ENCODE data around the gene TPP2.

The TPP2 gene

DNA sequence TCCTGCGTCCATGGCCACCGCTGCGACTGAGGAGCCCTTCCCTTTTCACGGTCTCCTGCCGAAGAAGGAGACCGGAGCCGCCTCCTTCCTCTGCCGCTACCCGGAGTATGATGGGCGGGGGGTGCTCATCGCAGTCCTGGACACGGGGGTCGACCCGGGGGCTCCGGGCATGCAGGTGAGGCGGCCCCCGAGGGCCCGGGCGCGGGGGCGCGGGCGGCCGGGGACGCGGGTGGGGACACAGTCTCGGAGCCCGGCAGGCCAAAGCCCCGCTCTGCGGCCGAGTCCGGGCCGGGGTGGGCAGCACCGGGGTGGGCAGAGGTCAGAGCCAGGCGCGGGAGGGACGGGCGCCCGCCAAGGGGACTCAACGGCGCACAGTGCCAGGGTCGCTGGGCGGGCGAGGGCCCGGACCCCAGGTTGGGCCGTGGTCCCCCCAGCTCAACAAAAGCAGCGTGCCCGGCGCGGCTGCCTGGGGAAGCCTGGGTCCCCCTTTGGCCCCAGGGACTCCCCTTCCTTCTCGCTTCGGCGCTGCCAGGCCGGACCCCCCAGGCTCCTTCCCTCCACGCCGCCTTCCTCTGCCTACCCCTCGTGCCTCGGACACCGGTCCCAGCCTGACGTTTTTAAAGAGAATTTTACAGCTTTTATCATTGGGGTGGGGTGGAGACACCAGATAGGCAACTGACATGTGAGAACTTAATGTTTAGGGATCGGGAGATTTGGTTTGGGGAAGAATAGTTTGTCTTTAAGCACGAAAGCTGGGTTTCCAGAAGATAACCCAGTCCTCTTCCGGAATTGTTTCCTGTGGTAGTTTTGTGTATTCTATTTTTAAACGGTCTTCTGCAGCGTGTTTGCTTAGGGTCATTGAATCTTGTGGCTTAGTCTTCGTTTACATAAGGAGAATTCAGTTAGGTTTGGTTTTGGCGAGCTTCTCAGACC, 509 bp downstream of the TPP2 start:
- DNase-seq, result peak; percentile 4

DNA sequence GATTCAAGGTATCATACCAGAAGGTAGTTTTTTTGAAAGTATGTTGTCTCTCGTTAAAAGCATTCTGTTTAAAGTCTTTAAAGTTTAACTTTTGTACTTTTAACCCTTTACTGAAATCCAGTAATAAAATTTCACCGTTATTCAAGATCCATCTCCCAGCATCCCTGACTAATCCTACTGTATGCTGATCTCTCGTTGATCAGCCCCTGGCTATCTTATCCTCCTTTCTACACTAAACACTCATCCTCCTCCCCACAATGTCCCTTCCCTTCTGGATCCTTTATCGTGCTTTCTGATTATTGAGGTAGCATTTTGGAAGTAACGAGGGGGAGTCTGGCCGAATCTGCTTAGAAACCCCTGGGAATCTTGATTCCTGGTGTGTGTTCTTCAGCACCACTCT, 1.3 kb downstream of the TPP2 start:
- no peak for DNase-seq

DNA sequence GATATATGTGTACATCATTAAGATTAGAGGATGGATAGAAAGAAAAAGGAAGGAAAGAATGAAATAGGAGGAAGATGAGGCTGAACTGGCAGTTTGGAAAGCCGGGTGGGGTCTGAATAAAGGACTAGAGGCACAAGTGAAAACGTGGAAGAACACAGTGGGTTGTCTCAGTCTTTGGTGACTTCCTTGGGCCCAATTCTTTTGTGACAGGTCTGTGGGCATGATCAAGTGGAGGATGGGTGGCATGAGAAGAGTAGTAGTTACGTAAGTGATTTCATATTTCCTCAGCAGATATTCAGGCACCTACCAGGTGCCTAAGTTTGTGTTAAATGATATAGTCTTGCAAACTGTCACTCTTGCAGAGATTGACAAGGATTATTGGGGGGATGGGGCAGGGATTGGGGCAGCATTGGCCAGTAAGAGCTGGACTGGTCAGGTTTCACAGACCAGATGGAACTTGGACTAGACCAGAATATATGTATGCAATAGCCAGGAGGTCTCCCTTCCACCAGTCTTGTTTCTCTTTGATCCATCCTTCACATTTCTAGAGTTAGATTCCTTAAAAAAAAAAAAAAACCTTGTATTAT, 2.7 kb downstream of the TPP2 start:
- DNase-seq, result no peak

DNA sequence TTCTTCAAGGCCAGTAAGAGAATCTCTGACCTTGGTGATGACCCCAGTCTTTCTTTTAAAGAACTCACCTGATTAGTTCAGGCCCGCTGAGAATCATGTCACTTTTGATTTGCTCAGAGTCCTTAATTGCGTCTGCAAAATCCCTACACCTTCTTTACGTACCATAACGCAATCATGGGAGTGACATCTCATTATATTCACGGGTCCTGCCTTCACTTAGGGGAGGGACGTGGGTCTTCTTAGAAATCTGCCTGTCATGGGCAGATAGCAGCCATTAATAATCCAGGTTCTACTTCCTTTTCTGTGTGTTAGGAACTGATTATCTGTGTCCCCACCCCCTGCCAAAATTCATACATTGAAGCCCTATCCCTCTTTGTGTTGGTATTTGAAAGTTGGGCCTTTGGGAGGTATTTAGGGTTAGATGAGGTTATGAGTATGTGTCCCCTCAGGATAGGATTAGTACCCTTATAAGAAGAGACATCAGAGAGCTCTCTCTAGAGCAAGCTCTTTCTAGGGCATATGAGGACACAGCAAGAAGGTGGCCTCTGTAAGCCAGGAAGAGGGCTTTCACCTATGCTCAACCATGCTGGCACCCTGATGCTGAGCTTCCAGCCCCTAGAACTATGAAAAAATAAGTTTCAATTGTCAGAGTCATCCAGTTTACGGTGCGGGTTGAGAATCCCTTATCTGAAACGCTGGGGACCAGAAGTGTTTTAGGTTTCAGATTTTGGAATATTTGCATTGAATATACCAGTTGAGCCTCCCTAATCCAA, 9.9 kb downstream of the TPP2 start:
- DNase-seq, result no peak

DNA sequence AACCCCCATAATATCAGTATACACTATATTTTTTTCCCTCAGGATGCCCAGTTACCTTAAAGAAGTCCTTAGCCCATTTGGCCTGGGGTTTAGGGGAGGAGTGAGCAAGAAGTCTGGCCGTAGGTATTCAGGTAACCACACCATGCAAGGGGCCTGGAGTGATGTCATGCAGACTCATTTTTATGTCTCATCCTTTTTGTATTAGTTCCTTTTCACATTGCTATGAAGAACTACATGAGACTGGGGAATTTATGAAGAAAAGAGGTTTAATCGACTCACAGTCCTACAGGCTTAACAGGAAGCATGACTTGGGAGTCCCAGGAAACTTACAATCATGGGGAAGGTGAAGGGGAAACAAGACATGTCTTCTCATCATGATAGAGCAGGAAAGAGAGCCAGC, 12.2 kb downstream of the TPP2 start:
- DNase-seq, result no peak

DNA sequence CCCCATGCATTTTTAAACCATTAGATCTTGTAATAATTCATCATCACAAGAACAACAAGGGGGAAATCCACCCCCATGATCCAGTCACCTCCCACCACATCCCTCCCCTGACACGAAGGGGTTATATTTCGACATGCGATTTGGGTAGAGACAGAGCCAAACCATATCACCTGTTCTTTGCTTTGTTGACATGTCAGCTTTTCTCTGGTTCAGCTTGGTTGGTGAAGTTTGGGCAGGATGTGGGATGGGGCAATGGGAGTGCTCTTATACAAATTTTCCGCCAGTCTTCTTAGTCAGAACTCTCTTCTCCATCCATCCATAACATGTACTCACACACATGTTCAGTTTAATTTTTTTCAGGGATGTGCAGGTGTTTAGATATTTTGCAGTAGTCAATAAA, 12.9 kb downstream of the TPP2 start:
- DNase-seq, result no peak

DNA sequence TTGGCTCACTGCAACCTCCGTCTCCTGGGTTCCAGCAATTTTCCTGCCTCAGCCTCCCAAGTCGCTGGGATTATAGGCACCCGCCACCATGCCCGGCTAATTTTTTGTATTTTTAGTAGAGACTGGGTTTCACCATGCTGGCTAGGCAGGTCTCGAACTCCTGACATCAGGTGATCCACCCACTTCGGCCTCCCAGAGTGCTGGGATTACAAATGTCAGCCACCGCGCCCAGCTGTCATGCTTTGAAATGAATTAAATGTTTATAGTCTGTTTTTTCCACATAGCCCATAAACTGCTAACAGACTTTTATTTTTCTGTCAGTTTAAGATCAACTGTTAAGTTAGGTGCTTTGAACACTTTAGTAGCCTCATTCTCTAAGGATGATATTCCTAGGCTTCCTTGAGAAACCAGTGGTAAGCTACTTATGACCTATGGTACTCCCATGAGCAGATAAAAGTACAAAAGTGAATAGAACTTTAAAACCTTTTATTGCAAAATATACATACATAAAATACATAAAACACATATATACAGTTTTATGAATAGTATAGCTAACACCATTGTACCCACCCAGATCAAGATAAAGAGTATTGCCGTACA, 13.6 kb downstream of the TPP2 start:
- no peak for DNase-seq

DNA sequence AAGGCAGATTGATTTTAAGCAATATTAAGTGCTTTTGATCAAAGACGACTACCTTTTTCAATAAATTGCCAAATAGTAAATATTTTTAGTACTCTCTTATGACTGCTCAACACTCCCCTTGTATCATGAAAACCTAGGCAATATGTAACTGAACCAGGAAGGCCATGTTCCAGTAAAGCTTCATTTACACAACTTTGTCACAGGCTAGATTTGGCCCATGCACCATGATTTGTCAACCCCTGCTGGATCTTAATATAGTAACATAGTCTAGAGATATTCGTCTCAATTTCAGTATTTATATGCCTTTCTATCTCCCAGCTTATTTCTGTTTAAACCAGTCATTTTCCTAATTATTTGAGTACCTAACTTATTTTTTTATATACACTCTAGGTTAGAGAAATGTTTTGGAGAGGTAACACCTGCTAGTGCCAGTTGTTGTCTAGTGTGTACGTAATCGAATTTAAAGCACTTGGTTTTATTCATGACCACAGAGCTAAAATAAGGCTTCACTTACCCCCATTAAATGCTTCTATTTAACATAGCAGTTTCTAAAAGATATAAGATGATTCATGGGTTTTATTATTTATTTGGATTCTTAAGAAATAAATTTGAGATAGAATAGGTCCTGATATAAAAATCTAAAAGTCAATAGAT, 21.0 kb downstream of the TPP2 start:
- no peak for DNase-seq

DNA sequence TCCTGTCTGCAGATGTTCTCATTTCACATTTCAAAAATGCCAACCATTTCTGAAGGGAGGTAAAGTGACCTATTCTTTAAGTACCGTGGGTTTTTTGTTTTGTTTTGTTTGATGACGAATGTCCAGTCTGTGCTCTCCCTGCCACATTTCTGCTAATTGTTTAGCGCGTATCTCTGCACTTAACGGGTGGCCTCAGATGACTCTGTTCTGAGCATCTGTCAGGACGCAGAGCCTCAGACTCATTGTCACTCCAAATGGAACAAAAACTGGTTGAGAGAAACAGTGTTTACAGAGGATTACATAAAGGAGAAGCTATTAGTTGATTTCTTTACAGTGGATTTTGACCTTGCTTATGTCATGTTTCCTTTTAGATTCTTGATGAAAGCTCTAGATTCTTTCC, 23.7 kb downstream of the TPP2 start:
- DNase-seq, result no peak

DNA sequence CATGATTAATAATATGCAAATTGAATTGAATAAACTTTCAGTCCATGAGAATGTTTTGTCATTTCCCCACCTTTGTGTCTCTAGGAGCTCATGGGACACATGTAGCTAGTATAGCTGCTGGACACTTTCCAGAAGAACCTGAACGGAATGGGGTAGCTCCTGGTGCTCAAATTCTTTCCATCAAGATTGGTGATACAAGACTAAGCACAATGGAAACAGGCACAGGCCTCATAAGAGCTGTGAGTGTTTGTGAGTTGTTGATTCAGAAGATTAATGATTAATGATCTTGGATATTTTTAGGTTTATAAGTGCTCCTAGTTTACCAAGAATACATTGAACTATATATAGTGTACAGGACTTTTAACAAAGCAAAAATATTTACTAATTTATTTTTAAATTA, 30.1 kb downstream of the TPP2 start:
- DNase-seq, result no peak

DNA sequence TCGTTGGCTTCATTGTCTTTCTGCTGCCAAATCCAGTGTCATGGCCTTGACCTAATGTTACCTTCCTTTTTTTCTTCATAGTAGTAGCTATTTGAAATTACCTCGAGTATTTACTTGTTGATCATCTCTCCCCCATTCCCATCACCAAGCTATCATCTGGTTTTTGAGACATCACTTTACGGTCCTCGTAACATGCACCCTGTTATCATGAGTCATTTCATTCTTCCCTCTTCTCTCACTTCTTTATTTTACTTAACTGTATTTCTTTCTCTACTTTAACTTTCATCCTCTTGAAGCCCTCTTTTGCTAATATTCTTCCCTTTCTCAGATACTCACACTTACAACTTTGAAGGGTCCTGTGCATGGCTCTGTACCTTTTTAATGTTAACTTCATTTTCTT, 31.8 kb downstream of the TPP2 start:
- DNase-seq, result no peak

DNA sequence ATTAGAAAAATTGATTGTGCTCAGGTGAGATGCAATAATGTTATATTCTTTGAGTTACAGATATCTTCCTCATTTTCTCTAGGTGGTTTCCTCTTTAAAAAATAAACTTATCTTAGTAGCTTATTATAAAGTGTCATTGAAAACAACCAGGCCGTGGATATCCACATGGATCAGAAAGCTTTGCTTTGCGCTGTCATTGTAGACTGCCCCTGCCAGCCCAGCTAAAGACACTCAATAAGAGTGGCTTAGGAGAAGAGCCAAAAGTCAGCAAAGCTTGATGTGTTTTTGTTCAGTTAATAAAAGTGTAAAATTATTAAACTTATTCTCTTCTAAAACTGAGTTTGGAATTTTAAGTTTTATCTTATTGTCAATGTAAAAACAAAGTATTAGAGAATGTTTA, 34.4 kb downstream of the TPP2 start:
- DNase-seq, result no peak

DNA sequence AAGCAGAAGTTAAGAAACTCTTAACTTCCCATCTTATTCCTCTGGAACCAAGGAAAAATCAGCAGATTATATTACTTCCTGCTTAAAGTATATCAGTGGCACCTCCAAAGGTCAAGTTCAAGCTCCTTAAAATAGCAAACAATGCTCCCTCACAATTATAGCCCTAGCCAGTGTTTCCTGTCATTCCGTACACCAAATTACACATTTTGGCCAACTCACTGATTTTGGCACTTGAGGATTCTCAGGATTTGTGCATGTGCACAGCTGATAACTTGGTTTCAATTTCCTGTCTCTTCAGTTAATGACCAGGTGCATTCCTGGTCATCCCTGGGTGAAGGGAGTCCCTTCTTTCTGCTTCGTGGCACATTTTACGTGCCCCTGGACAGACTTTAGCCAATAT, 42.0 kb downstream of the TPP2 start:
- no peak for DNase-seq

DNA sequence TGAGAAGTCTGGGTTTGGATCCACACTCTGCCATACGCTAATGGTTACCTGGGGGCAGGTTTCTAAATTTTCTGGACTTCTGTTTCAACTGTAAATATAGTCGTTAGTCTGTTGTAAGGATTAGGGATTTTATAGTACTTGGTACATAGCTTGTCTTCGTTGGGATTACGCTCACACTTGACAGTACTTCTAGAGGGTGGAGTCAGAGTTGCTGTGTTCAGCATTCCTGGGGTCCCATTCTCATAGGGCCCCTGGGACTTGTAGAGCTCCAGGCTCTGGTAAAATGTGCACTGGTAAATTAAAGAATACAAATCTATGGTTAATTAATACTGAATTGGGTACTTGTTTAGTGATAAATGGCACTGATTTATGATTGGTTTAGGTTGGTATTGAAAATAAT, 45.2 kb downstream of the TPP2 start:
- no peak for DNase-seq

DNA sequence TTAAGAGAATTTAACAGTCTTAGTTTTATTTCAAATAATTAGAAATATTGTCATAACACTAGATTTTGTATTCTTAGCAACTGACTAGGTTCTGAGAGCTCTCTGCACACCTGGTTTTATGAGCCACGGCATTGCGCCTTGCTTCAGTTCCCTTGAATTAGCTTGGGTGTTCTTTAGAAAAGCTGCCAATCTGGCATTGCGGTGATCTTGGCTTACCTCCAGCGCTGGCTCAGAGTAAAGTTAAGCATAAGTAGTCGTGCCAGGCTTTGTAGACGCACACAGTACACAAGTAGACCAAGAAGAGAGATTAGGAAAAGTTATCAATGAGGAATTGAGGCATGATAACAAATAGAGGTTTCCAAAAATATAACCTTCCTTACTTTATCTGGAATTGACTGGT, 45.7 kb downstream of the TPP2 start:
- no peak for DNase-seq

DNA sequence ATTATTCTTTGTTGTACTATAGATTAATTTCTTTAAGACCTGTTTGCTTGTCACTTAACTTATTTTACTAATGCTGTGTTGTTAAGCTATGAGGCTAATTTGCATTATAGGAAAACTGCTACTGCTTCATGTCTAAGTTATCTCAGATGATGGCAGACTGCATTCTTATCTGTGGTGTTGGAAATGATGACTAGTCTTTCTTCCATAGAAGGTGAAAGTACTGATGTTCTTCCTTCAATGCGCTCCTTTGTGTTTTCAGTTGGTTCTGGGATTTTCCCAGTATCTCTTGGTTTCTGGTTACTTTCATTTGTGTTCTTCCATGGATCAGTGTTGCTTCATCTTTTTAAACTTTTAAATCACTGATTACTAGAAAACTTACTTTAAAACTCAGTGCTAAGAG, 46.9 kb downstream of the TPP2 start:
- DNase-seq, result no peak

DNA sequence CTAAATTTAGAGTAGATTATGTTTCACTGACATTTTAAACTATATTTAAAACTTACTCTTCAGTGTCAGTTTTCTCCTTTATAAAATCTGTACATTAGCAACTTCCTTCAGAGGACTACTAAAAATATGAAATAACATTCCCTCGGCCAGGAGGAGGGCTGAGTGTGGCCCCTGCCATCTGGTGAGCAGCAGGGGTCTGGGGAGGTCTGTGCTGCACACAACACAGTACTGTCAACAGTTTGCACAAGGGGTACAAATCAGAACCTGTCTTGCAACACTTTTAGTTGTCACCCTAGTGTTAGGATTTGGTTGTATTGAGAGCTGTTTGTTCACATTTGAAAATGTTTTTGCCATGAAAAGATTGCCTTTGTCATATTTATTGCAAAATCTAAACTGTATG, 48.9 kb downstream of the TPP2 start:
- no peak for DNase-seq

DNA sequence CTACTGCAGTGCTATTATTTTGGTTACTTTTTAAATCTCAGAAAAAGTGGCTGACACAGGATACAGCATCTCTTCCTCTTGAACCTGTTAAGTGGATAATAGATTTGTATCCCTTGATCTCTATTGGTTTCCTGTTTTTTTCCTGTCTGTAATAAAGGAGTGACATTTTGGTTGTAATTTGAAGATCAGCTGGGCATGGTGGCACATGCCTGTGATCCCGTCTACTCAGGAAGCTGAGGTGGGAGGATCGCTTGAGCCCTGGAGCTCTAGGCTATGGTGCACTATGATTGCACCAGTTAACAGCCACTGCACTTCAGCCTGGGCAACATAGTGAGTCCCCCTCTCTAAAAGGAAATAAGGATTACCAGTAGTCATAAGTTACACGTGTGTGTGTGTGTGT, 51.3 kb downstream of the TPP2 start:
- no peak for DNase-seq

DNA sequence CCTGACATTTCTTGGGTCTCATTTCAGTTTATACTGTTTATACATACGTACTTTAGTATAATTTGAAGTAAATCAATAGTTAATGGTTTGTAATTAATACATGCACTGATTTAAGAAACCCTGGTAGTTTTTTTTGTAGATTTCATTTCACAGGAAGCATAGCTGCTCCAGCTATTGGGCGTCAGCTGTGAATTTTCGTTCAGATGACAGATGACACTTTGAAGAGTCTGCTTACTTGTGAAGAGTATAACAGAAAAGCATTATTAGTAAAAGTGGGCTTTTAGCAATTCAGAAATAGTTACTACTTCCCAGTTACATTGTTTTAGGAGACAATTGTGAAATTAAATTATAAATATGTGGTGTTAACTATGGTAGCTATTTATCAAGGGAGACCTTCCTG, 53.7 kb downstream of the TPP2 start:
- DNase-seq, result no peak

DNA sequence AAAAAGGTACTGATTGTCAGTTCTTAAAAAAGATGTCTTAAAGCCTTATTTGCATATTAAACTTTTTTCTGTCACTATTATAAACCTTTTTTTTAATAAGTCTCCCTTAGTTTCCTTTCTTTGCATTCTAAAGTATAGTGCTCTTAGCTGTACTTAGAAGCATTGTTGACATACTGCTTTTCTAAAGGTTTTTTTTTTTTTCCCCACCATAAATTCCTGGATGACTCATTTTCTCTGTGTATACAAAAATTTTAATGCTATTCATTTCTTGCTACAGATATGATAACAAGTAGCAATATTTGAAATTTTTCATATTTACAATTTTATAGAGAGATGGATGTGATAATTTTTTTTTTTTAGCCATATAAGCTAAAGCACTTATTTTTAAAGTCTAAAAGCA, 54.6 kb downstream of the TPP2 start:
- DNase-seq, result no peak

DNA sequence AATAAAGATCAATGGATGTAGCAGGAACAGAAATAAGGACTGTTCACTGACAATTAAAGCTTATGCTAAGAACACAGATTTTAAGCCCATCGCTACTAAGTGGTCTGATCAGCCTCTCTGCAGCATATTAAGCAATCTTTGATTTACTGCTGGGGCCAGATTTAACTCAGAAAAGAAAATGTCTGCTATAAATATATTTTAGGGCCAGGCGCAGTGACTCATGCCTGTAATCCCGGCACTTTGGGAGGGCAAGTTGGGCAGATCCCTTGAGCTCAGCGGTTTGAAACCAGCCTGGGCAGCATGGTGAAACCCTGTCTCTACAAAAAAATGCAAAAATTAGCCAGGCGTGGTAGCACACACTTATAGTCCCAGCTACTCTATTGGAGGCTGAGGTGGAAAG, 55.1 kb downstream of the TPP2 start:
- no peak for DNase-seq

DNA sequence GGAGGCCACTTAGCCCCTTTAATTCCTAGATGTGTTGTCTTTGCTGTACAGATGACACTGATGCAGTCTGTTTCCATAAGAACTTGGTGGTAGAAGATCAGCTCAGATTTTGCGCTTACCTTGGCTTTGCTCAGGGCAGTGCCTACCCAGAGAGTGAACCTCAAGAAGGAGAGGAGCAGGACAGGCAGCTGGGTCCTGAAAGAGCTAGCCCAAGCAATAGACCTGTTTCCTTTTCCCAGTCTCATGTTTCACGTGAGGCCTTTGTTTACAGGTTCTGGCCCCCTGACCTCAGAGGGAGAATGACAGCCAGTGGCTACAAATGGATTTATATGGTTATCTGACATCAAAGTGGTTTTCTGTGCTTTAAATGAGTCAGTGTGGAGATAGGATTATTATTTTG, 58.0 kb downstream of the TPP2 start:
- no peak for DNase-seq

DNA sequence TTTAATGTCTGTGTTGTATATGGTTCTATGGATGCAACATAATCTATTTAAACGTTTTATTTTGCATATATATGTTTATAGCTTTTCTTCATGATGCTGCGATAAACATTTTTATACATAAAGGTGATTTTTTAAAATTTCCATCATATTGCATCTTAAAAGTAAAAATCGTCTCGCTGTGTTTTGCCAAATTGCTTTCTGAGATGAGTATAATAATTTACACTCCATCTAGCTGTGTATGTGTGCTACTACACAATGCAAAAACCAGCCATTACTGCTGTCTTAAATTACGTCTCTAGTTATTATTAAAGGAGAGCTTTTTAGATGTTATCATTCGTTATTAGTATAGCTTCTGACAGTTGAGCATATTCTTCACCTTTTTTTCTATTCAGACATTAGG, 60.8 kb downstream of the TPP2 start:
- no peak for DNase-seq
